Measurements from ENCODE around the gene CALHM6.

The CALHM6 gene

GRCh38 chr6:116458264-116458663 lies 2.9 kb upstream of the CALHM6 start:
- TF ChIP-seq CTCF (IDR thresholded peaks at IDR 0.05; ENCODE audit: insufficient read depth, low read depth, low read length, missing control alignments), result no peak
- no peak for DNase-seq (ENCODE audit: low read depth)
- H3K4me3 ChIP-seq (ENCODE audit: low read depth, low read length), result no peak overlapping the region

GRCh38 chr6:116459927-116460326 lies 1.2 kb upstream of the CALHM6 start:
- DNase-seq (ENCODE audit: low read depth), result no peak
- TF ChIP-seq CTCF (IDR thresholded peaks at IDR 0.05; ENCODE audit: insufficient read depth, low read depth, low read length, missing control alignments), result no peak

GRCh38 chr6:116461932-116462885 lies 1.0 kb downstream of the CALHM6 start:
- no peak for TF ChIP-seq CTCF (IDR thresholded peaks at IDR 0.05; ENCODE audit: insufficient read depth, low read depth, low read length, missing control alignments)
- peak; percentile 79 for DNase-seq (ENCODE audit: low read depth)
- H3K4me3 ChIP-seq (ENCODE audit: low read depth, low read length), result peak overlapping the region; percentile 66

More at GRCh38 chr6:116459927-116460326, 1.2 kb upstream of the CALHM6 start:
- no peak overlapping the region for H3K4me3 ChIP-seq (ENCODE audit: low read depth, low read length)

GRCh38 chr6:116463301-116463700 lies 2.1 kb downstream of the CALHM6 start:
- no peak for TF ChIP-seq CTCF (IDR thresholded peaks at IDR 0.05; ENCODE audit: insufficient read depth, low read depth, low read length, missing control alignments)
- no peak overlapping the region for H3K4me3 ChIP-seq (ENCODE audit: low read depth, low read length)
- no peak for DNase-seq (ENCODE audit: low read depth)

- DNase-seq (ENCODE audit: low read depth), result no peak
- no peak for TF ChIP-seq CTCF (IDR thresholded peaks at IDR 0.05; ENCODE audit: insufficient read depth, low read depth, low read length, missing control alignments)
- no peak overlapping the region for H3K4me3 ChIP-seq (ENCODE audit: low read depth, low read length)
Observed at GRCh38 chr6:116465246-116465645, 4.1 kb downstream of the CALHM6 start.

- TF ChIP-seq CTCF (IDR thresholded peaks at IDR 0.05; ENCODE audit: insufficient read depth, low read depth, low read length, missing control alignments), result no peak
- no peak overlapping the region for H3K4me3 ChIP-seq (ENCODE audit: low read depth, low read length)
- no peak for DNase-seq (ENCODE audit: low read depth)
Observed at GRCh38 chr6:116467096-116467495, 5.9 kb downstream of the CALHM6 start.
